Right ventricle myocardium superior (tissue), 1 donor: Measurements from ENCODE around the gene ZNF547. TPM values are rescaled to one million over a fixed set of nuclear protein-coding genes. Genes with fewer than 3 reads are reported as not detected.

Experiments
- ATAC-seq: fragments of 200-7000 bp; cut with Tn5 transposase; one replicate; pipeline ENCODE4 v1.9.1; 2020; ENCODE audit warnings: mild to moderate bottlenecking; ENCODE audit not compliant: poor library complexity
- DNase-seq: peaks from one replicate; pipeline ENCODE4 v3.0.0-alpha.2; 2020
- intact Hi-C: fragments of 100-400 bp; cut with DNase I; formaldehyde crosslinking; loops from one replicate; pipeline ENCODE4 v1.11.2; 2022
- long read RNA-seq: library from polyadenylated mRNA; unstranded; transcript quantifications from one replicate; pipeline ENCODE4 v2.0.0, GENCODE V29; 2021
- total RNA-seq: library from RNA; stranded (reverse); fragmentation: NEBNext Ultra II Directional; extraction: Animal tissue kit (Norgen Biotek cat#: 25700); gene quantifications from one replicate; pipeline ENCODE4 v1.2.1, GENCODE V29; 2021
- donor health status: DM: no; HTN: yes; CAD: no; lungs with severe emphysema.

Gene ZNF547
- 3.3 TPM for total RNA-seq
- long read RNA-seq, partial matches to known transcripts = 0 of 3 reads
- long read RNA-seq, other reads (novel, unspliced or antisense) = 0 of 3 reads

GRCh38 chr19:57362997-57363687 lies at the start of gene ZNF547, which contains the start of gene TRAPPC2B:
Gene ZNF547 (plus strand): TSS chr19:57363551. CDS start chr19:57368556, 5,005 bp downstream.
Gene TRAPPC2B (plus strand): TSS chr19:57363551. CDS start chr19:57364834, 1,283 bp downstream.
- intact Hi-C loops = no loop called here
- DNase-seq (peak; percentile 100), ATAC-seq (peak; percentile 98)

DNA sequence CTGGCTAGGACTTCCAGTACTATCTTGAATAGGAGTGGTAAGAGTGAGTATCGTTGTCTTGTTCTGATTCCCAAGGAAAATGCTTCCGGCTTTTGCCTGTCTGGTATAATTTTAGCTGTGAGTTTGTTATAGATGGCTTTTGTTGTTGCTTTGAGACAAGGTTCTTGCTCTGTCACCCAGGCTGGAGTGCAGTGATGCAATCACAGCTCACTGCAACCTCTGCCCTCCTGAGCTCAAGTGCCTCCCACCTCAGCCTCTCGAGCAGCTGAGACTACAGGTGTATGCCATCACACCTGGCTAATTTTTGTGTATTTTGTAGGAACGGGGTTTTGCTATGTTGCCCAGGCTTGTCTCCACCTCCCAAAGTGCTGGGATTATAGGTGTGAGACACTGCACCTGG lies 49.2 kb upstream of the ZNF547 start:
- DNase-seq (no peak), ATAC-seq (no peak)
- intact Hi-C loops = no loop called here

DNA sequence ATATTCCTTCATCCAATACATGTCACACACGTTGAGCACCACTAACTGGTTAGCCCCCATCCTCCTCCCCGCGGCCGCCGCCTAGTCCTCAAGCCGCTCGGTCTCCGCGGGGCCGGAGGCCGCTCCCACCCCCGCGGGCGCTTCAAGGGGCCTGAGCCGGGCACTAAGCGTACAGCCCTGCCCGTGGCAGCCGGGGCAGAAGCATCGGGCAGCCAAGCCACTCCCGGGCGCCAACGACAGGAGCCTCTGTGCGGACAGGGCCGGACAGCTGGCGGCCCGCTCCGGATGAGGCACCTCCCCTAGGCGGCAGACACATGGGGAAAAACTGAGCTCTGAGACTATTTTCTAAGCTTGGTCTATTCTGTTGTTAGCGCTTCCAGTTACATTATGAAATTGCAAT lies 45.8 kb upstream of the ZNF547 start:
- DNase-seq (peak; percentile 54), ATAC-seq (peak; percentile 39)
- intact Hi-C loops = no loop called here

DNA sequence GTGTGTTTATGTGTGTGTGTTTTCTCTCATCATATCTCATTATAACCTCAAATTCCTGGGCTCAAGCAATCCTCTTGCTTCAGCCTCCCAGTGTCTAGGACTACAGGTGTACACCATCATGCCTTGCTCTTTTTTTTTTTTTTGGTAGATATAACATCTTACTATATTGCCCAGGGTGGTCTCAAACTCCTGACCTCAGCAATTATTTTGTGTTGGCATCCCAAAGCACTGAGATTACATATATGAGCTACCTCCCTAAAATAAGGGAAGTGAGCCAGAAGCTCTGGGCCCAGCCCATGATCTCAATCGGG lies 43.5 kb upstream of the ZNF547 start:
- DNase-seq (no peak), ATAC-seq (peak; percentile 26)
- intact Hi-C loops = no loop called here

DNA sequence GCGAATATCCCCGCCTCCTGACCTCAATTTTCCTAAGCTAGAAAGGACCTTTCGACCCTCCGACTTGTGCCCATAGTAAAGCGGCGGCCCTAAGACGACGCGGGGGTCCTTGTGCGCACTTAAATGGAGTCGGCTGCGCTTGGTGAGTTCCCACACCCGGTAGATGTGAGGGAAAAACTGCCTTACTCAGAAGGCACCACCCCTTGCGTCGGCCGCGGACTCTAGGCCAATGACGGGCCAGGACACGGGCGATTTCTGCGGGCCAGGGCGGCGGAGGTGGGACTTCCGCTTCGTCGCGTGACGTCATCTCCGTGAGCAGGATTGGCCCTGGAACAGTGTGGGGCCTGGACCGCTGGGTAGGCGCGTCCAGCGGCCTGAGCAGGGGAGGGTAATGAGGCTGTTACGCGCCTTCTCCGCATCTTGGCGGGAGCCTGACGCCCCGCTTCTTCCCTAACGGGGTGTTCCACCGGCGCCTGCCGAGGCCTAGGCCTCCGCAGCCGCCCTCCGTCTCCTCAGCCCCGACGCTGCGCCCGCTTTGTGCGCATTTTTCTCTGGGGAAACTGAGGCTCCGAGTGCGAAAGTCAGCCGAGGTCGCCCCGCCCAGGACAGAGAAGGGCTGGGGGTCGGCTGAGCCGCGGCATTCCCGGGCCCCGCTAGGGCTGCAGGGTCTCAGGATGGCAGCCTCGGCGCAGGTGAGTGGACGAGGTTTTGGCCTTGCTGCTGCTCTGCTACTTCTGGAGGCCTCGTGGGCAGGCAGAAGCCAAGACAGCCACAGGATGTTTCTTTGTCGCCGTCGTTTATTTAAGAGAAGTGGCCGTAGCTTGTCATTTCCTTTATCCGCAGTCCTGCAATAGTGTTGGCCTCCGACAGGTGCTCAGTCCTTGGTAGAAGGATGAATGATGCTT lies 42.9 kb upstream of the ZNF547 start, which contains the start of gene ZNF543:
Gene ZNF543, plus strand, starts transcription at position 293 of the 905 bp plus-strand sequence. Its CDS starts 382 bp downstream, at position 675.
- intact Hi-C loops = no loop called here
- DNase-seq (peak; percentile 98), ATAC-seq (peak; percentile 99)

DNA sequence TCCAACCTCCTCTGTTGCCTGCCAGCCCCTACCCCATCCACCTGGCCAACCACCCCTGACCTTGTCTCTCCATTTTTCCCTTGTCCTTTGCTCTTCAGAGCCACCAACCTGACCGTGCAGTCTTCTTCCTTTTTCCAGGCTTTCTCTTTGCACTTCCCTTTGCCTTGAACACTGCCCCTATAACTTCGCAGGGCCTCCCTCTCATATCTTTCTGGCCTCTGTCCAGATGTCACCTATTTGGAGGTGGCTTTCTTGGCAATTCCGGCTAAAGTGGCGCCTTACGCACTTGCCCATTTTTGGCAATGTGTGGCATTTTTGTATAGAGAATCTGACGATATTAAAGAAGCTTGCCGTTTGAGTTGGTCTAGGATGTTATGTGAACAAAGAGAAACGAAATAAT lies 42.2 kb upstream of the ZNF547 start:
- intact Hi-C loops = no loop called here
- no peak for ATAC-seq
- DNase-seq = no peak

- DNase-seq (no peak), ATAC-seq (no peak)
- intact Hi-C loops = no loop called here
Observed at GRCh38 chr19:57321751-57322150, 41.6 kb upstream of the ZNF547 start.

GRCh38 chr19:57324992-57325391 lies 38.4 kb upstream of the ZNF547 start:
- no peak for DNase-seq
- ATAC-seq = no peak
- intact Hi-C loops = no loop called here

DNA sequence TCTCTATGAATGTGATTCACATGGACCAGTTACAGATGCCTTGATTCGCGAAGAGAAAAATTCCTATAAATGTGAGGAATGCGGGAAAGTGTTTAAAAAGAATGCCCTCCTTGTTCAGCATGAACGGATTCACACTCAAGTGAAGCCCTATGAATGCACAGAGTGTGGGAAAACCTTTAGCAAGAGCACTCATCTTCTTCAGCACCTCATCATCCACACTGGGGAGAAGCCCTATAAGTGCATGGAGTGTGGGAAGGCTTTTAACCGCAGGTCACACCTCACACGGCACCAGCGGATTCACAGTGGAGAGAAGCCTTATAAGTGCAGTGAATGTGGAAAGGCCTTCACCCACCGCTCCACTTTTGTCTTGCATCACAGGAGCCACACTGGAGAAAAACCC lies 35.4 kb upstream of the ZNF547 start:
- DNase-seq (no peak), ATAC-seq (no peak)
- intact Hi-C loops = no loop called here

GRCh38 chr19:57334191-57334590 lies 29.2 kb upstream of the ZNF547 start:
- DNase-seq (no peak), ATAC-seq (no peak)
- intact Hi-C loops = no loop called here

GRCh38 chr19:57338877-57339276 lies 24.5 kb upstream of the ZNF547 start:
- DNase-seq (no peak), ATAC-seq (peak; percentile 82)
- intact Hi-C loops = no loop called here

DNA sequence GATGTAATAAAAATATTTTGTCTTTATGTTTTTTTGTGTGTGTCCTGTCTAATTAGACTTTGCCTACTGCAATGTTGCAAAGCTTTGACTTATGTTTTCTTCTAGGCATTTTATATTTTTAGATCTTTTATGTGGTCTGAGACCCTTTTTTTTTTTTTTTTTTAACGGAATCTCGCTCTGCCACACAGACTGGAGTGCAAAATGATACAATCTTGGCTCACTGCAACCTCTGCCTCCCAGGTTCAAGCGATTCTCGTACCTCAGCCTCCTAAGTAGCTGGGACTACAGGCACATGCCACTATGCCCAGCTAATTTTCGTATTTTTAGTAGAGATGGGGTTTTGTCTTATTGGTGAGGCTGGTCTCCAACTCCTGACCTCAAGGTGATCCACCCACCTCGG lies 20.8 kb upstream of the ZNF547 start:
- DNase-seq (no peak), ATAC-seq (no peak)
- intact Hi-C loops = no loop called here

DNA sequence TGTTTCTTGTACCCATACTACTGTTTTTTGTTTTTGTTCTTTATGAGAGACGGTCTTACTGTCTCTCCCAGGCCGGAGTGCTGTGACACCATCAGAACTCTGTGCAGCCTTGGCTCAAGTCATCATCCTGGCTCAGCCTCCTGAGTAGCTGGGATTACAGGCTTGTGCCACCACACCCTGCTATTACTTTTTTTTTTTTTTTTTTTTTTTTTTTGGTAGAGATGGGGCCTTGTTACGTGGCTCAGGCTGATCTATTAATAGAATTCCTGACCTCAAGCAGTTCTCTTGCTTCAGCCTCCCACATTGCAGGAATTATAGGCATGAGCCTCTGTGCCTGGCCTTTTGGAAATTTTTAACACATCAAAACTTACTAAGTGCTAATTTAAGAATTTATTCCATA lies 15.2 kb upstream of the ZNF547 start:
- DNase-seq (no peak), ATAC-seq (no peak)
- intact Hi-C loops = no loop called here

- intact Hi-C loops = loop anchor here (5.0 kb wide), 1 partner anchor 69 kb away; the partner anchor contains the start of gene ZNF460
- DNase-seq = peak; percentile 97
- peak; percentile 99 for ATAC-seq
Observed at GRCh38 chr19:57350877-57351805, 12.2 kb upstream of the ZNF547 start, which contains the start of gene ZNF304. Gene ZNF304 (plus strand): TSS chr19:57351271. CDS start chr19:57351665, 394 bp downstream.

DNA sequence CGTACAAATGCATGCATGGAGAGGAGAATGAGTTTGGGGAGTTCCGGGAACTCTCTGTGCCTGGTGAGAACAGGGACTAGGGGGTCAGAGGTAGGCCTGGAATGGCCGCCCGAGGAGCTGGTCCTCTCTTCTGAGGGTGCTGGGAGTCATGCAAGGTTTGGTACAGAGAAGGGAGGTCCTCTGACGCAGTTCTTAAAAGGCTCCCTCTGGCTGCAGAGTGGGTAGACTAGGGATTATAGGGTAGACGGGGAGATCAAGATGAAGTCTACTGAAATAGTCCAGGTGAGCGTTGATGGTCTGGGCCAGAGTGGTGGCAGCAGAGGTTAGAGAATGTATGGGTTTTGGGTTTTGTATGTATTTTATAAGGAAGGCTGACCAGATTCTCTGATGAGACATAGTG lies 11.5 kb upstream of the ZNF547 start:
- intact Hi-C loops = loop anchor here (5.0 kb wide), 1 partner anchor 70 kb away; the partner anchor contains the start of gene ZNF460
- peak; percentile 1 for ATAC-seq
- DNase-seq = no peak

GRCh38 chr19:57355916-57356315 lies 7.4 kb upstream of the ZNF547 start:
- intact Hi-C loops = no loop called here
- ATAC-seq (no peak), DNase-seq (no peak)

GRCh38 chr19:57357406-57357805 lies 5.9 kb upstream of the ZNF547 start:
- DNase-seq (no peak), ATAC-seq (no peak)
- intact Hi-C loops = no loop called here

DNA sequence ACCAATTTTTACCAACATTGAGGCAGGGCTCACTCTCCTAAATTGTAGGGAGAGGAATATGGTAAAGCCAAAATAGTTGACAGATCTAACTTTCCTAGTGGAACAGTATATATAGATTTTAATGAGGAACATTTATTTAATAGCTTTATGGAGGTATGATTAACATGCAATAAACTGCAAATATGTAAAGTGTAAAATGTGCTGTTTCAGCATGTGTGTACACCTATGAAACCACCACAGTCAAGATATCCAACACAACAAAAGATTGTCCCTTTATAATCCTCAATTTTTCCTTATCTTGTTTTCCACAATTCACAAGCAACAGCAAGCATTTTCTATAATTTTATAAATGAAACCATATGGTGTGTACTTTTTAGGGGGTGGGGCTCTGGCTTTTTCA lies 4.1 kb upstream of the ZNF547 start:
- no peak for ATAC-seq
- DNase-seq = no peak
- intact Hi-C loops = no loop called here

DNA sequence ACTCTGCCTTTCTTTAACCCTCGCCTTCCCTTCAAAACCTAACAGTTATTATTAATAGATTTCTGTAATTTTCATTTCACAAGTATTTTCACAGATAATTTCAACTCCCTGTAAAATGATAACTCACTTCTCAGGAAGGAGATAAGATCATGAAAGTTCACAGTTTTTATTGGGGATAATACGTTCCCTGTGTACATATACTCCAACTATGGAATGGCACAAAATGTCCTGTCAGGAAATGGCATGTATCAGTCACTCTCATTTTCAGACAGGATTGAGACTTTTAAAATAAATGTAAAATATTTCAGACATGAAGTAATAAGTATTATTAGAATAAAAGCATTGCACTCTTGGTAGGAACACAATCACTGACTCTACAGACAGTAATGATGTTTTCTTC lies 932 bp upstream of the ZNF547 start:
- intact Hi-C loops = no loop called here
- ATAC-seq (no peak), DNase-seq (no peak)
